Gastrocnemius medialis (tissue), 4 donors: ENCODE data around the gene ZNF473.
"Not testable (repeated sequence)": the region's sequence is repeated elsewhere in the genome, so short reads cannot be mapped to it uniquely, and the experiment has no call there.

Source experiments
- CTCF ChIP-seq, 5 experiments: fragments of 450-650 bp in 3 of 5; fragments of 200-600 bp in 2 of 5; sonication (generic) in 2 of 5; IDR thresholded peaks in 4 of 5; conservative IDR thresholded peaks in 1 of 5; 1 replicate in 4 of 5; 2 replicates in 1 of 5; pipeline ENCODE4 v1.5.1; 2016 to 2019; ENCODE audit warnings: antibody characterized with exemption in 5 of 5, mild to moderate bottlenecking in 3 of 5, moderate library complexity in 3 of 5
- POLR2A ChIP-seq, 2 donors: fragments of 450-650 bp; IDR thresholded peaks; one replicate each; pipeline ENCODE4 v1.6.1; 2017; ENCODE audit warnings: antibody characterized with exemption in 2 of 2, mild to moderate bottlenecking in 2 of 2, moderate library complexity in 2 of 2

- not testable (repeated sequence) for TF ChIP-seq CTCF (IDR thresholded peaks at IDR 0.05 in 4 of 5, conservative IDR thresholded peaks at IDR 0.05 in 1 of 5); POLR2A (IDR thresholded peaks at IDR 0.05)
These were observed 49.3 kb downstream of the ZNF473 start for GRCh38 chr19:50075076-50075475.
